Bladder microvascular endothelial cell (primary cell): ENCODE results near the gene PDE7B. TPM values are rescaled to one million over a fixed set of nuclear protein-coding genes. Genes with fewer than 3 reads are reported as not detected.

Experiments
- total RNA-seq: library from RNA; depleted of rRNA; stranded (reverse); fragments of >200 nt; gene quantifications from 2 replicates; pipeline ENCODE4 v1.2.3, GENCODE V29; 2014

Gene PDE7B
- total RNA-seq, result 33.6 and 52.1 TPM in 2 replicates

GRCh38 chr6:135851442-135852271 lies at the start of gene PDE7B:
Gene PDE7B, plus strand, starts transcription at chr6:135851701.

